ENCODE data around the gene PSMC3. TPM values are rescaled to one million over a fixed set of nuclear protein-coding genes. Genes with fewer than 3 reads are reported as not detected.

The PSMC3 gene
- total RNA-seq, 6 experiments from 2014 or later = 52.5 to 98.1 (median 63.3) TPM

DNA sequence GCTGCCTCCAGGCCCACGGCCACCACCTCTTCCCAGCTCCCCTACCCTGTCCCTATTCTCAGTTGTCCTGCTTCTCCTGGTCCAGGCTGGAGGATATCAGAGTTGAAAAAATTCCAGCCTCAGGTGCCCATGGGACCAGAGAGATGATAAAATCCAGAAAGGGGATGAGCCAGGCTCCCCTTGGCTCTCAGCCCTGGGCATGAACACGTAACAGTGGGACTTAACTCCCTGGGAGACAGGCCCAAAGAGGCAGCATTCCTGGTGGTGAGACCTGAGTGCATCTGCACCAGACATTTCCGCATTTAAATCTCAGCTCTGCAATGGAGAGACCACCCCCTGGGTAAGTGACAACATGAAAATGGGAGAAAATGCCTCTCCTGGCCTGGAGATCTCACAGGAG, 28.2 kb downstream of the PSMC3 start:
- Histone ChIP-seq H3K9me3 (no peaks in the 10 kb centered on the region), H3K4me3 (no peak overlapping the region), H3K27me3 (no peaks in the 10 kb centered on the region), H3K27ac (no peak overlapping the region), H3K4me1 (peaks cover 0 to 2% (median 0%) of the 10 kb centered on the region in 4 donors), H3K36me3 (no peaks in the 10 kb centered on the region)
- DNase-seq (peak in 1 of 3 donors; percentile 5), ATAC-seq (no peak)
- 100% methylated on average over 1 of the region's 3 CpGs for WGBS (ENCODE audit: insufficient coverage, low coverage, low lambda C conversion rate, missing lambda C conversion rate)
- intact Hi-C loops (cut with DNase I) = no loop called here
- no peak for TF ChIP-seq POLR2A (IDR thresholded peaks at IDR 0.05)
- TF ChIP-seq, protein P1, sequence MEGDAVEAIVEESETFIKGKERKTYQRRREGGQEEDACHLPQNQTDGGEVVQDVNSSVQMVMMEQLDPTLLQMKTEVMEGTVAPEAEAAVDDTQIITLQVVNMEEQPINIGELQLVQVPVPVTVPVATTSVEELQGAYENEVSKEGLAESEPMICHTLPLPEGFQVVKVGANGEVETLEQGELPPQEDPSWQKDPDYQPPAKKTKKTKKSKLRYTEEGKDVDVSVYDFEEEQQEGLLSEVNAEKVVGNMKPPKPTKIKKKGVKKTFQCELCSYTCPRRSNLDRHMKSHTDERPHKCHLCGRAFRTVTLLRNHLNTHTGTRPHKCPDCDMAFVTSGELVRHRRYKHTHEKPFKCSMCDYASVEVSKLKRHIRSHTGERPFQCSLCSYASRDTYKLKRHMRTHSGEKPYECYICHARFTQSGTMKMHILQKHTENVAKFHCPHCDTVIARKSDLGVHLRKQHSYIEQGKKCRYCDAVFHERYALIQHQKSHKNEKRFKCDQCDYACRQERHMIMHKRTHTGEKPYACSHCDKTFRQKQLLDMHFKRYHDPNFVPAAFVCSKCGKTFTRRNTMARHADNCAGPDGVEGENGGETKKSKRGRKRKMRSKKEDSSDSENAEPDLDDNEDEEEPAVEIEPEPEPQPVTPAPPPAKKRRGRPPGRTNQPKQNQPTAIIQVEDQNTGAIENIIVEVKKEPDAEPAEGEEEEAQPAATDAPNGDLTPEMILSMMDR (IDR thresholded peaks at IDR 0.05) = no peak

DNA sequence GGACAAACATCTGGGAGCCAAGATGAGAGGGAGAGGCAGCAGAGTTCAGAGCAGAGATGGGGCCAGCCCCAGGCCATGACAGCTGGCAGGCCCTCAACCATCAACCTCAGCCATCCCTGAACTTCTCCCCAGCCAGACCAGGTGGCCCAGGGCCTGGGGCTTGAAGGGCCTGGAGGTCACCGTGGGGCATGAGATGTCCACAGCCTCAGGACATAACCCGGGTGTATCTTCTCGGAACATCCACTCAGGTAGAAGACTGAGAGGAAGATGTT, 30.3 kb downstream of the PSMC3 start:
- DNase-seq (no peak), ATAC-seq (no peak)
- Histone ChIP-seq H3K4me3 (no peak overlapping the region), H3K36me3 (no peaks in the 10 kb centered on the region), H3K27me3 (no peaks in the 10 kb centered on the region), H3K27ac (peak overlapping the region; percentile 78 to 95 (median 92)), H3K4me1 (peaks cover 0 to 2% (median 0%) of the 10 kb centered on the region in 4 donors), H3K9me3 (no peaks in the 10 kb centered on the region)
- intact Hi-C loops (cut with DNase I) = no loop called here
- TF ChIP-seq, protein P1 (IDR thresholded peaks at IDR 0.05) = no peak
- TF ChIP-seq POLR2A (IDR thresholded peaks at IDR 0.05) = no peak
- WGBS (ENCODE audit: insufficient coverage, low coverage, low lambda C conversion rate, missing lambda C conversion rate) = 85% methylated on average over 2 of the region's 3 CpGs

DNA sequence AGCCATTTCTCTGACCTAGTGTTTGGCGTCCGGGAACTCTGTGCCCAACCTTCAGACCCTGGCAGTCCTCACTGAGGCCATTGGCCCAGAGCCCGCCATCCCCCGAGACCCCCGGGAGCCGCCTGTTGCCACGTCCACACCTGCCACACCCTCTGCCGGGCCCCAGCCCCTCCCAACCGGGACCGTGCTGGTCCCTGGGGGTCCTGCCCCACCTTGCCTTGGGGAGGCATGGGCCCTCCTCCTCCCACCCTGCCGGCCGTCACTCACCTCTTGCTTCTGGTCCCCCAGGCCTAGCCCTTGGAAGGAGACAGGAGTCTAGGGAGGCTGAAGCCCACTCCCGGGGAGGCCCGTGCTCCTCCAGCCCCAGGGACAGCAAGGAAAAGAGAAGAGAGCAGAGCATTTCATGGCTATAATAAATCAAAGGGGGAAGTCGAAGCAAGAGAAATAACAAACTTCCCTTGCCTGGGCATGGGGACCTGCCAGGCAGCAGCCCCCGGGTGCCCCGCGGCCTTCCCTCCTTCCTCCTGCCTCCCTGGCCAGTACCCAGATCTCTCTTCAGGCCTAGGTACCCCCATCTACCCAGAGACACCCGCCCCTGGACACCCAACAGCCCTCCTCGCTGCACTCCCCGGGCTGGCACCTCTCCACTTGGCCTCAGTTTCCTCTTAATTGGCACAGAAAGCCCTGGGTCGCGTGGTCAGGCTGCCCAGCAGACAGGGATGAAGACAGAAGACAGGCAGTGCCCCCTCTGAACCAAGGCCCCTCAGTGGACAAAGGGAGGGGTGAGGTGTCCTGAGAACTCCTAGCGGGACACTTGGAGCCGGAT, 30.8 kb downstream of the PSMC3 start:
- H3K36me3 ChIP-seq = no peaks in the 10 kb centered on the region
- ATAC-seq (no peak), DNase-seq (peak in 1 of 3 donors; percentile 61)
- 63% methylated on average over 8 of the region's 25 CpGs for WGBS (ENCODE audit: insufficient coverage, low coverage, low lambda C conversion rate, missing lambda C conversion rate)
- peak overlapping the region in 1 of 3 donors; percentile 12 for H3K4me3 ChIP-seq
- intact Hi-C loops (cut with DNase I) = no loop called here
- TF ChIP-seq, protein P1 (IDR thresholded peaks at IDR 0.05) = no peak
- no peak for TF ChIP-seq POLR2A (IDR thresholded peaks at IDR 0.05)
- H3K4me1 ChIP-seq = peaks cover 0 to 2% (median 0%) of the 10 kb centered on the region in 4 donors
- peak overlapping the region; percentile 78 to 95 (median 92) for H3K27ac ChIP-seq
- no peaks in the 10 kb centered on the region for H3K9me3 ChIP-seq
- no peaks in the 10 kb centered on the region for H3K27me3 ChIP-seq

DNA sequence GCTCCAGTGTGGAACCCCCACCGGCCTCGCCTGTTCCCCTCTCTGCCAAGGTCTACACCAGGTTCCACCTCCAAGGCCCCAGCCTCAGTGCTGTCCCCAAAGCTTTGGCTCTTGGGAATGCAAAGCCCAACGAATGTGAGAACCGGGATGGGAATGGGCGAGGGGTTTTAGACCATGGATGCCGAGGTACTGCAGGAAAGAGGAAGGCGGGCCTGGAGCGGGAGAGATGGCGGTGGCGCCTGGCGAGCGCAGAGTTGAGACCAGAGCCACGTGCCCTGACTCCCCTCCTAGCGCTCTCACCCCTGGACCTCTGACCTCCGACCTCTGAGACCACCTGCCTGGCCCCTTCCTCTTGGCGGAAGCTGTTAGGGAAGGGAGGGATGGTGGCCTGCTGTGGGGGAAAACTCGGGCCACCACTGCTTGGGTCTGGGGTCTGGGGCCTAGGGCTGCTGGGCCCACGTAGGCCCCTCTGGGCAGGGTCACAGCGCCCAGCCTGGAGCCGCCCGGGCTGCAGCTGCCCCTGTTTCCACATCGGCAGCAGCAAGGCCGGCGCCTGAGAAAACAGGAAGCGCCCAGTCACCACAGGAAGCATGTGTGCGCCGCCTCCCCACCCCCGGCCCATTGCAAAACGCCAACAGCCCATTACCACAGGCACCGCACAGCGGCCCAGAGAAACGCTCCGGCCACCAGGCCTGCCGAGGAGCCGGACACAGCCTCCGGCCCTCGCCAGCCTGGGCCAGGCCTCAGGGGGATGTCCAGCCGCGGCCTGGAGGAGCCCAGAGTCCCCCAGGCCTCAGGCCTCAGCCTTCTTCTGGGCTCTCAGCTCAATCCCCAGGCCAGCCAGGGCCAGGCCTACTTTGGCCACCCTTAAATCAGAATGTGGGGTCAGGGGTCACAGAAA, 31.7 kb downstream of the PSMC3 start:
- H3K4me3 ChIP-seq = peak overlapping the region in 1 of 3 donors; percentile 12
- ATAC-seq (peak; percentile 60 to 65 (median 62)), DNase-seq (peak; percentile 73 to 84 (median 74))

More for the DNA sequence above, 31.7 kb downstream of the PSMC3 start:
- H3K4me1 ChIP-seq = no peaks in the 10 kb centered on the region
- peak; percentile 33 for TF ChIP-seq POLR2A (IDR thresholded peaks at IDR 0.05)
- TF ChIP-seq, protein P1 (IDR thresholded peaks at IDR 0.05) = no peak
- no peaks in the 10 kb centered on the region for H3K27me3 ChIP-seq
- no peaks in the 10 kb centered on the region for H3K9me3 ChIP-seq
- no peaks in the 10 kb centered on the region for H3K36me3 ChIP-seq
- H3K27ac ChIP-seq = peak overlapping the region; percentile 78 to 95 (median 92)
- WGBS (ENCODE audit: insufficient coverage, low coverage, low lambda C conversion rate, missing lambda C conversion rate) = 66% methylated on average over 5 of the region's 39 CpGs
- intact Hi-C loops (cut with DNase I) = no loop called here

Data from right lobe of liver (tissue), 6 donors.